ENCODE results near the gene AIPL1. TPM values are rescaled to one million over a fixed set of nuclear protein-coding genes. Genes with fewer than 3 reads are reported as not detected.

AIPL1 gene
- total RNA-seq, 3 donors from 2014 or later: not detected

- DNase-seq (ENCODE audit: low spot score in 2 of 2): no peak
- TF ChIP-seq POLR2AphosphoS5 (IDR thresholded peaks at IDR 0.05) (no peak), POLR2A (IDR thresholded peaks at IDR 0.05) (no peak)
- TF ChIP-seq, protein P1, sequence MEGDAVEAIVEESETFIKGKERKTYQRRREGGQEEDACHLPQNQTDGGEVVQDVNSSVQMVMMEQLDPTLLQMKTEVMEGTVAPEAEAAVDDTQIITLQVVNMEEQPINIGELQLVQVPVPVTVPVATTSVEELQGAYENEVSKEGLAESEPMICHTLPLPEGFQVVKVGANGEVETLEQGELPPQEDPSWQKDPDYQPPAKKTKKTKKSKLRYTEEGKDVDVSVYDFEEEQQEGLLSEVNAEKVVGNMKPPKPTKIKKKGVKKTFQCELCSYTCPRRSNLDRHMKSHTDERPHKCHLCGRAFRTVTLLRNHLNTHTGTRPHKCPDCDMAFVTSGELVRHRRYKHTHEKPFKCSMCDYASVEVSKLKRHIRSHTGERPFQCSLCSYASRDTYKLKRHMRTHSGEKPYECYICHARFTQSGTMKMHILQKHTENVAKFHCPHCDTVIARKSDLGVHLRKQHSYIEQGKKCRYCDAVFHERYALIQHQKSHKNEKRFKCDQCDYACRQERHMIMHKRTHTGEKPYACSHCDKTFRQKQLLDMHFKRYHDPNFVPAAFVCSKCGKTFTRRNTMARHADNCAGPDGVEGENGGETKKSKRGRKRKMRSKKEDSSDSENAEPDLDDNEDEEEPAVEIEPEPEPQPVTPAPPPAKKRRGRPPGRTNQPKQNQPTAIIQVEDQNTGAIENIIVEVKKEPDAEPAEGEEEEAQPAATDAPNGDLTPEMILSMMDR (IDR thresholded peaks at IDR 0.05): no peak
- no peak overlapping the region for H3K4me3 ChIP-seq
- H3K36me3 ChIP-seq: no peaks in the 10 kb centered on the region
- no peak overlapping the region for H3K27ac ChIP-seq
- H3K9me3 ChIP-seq: no peaks in the 10 kb centered on the region
- H3K4me1 ChIP-seq: no peaks in the 10 kb centered on the region
- H3K27me3 ChIP-seq: no peaks in the 10 kb centered on the region
- intact Hi-C loops (cut with DNase I; ENCODE audit: low total_unique reads): no loop called here
These were observed 30.5 kb upstream of the AIPL1 start for GRCh38 chr17:6465206-6466003.

DNA sequence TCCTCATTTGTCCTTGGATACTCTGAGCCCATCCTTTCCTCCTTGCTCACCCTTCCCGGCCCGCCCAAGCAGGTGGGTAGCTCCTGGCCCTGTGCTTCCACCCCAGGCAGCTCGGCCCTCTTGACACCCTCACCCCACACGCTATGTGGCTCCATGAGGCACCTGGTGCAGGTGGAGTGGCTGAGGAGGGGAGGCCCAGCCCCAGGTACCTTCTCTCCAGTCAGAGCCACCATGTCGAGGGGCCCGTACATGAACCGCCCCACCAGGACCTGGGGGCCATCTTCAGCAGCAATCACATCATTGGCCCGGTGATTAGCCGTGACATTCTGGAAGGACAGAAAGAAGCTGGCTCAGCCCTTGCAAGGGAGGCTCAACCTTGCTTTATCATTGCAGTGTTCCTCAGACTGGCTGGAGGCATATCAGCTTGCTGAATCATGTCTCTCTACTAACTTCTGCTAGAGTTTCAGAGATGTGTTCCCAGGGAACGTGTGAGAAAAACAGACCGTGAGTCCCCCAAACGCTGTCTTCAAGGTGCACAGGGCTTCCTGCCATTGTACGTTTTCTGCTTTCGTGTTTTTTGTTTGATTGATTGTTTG lies 29.6 kb upstream of the AIPL1 start:
- no peak overlapping the region for H3K27ac ChIP-seq
- intact Hi-C loops (cut with DNase I; ENCODE audit: low total_unique reads): no loop called here
- H3K4me1 ChIP-seq: no peaks in the 10 kb centered on the region
- no peaks in the 10 kb centered on the region for H3K27me3 ChIP-seq
- no peak for DNase-seq (ENCODE audit: low spot score in 2 of 2)
- H3K4me3 ChIP-seq: no peak overlapping the region
- H3K9me3 ChIP-seq: no peaks in the 10 kb centered on the region
- TF ChIP-seq POLR2AphosphoS5 (IDR thresholded peaks at IDR 0.05): no peak
- TF ChIP-seq, protein P1 (IDR thresholded peaks at IDR 0.05): no peak
- TF ChIP-seq POLR2A (IDR thresholded peaks at IDR 0.05): no peak
- H3K36me3 ChIP-seq: no peaks in the 10 kb centered on the region

DNA sequence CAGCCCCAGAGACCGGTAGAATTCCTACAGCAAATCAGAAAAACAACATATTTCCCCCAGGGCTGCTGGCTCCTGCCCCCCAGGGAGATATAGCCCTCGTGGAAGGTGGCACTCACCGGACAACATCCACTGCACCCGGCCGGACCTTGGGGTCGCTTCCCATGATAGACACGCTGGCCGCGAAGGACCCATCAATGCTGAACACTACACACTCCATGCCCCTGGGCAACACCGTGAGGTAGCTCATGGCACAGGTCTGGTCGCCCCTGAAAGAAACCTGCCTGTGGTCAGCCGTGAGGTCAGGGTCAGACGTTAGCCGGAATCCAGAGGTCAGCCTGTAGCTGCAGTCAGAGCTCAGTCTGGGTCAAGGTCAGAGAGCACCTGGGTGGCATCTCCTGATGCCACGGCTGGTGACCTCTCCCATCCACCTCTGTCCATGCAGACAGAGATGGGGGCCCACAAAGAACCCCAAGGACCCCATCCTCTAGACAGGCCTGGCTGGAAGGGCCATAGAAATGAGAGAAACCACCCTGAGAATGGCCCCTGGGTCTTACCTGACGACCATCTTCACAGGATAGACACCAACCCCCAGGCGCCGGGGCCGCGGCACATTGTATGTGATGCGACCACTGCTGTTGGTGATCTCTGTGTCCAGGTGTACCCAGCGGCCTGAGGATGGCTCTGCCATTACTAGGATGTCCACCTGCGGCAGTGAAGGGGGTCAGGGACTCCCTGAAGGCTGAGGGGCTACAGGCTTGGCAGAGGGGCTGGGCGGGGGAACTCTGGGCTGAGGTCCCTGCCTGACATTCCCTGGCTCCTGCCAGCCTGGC lies 28.9 kb upstream of the AIPL1 start:
- H3K4me1 ChIP-seq: no peaks in the 10 kb centered on the region
- H3K4me3 ChIP-seq: no peak overlapping the region
- H3K9me3 ChIP-seq: no peaks in the 10 kb centered on the region
- TF ChIP-seq, protein P1 (IDR thresholded peaks at IDR 0.05): no peak
- TF ChIP-seq POLR2AphosphoS5 (IDR thresholded peaks at IDR 0.05): no peak
- TF ChIP-seq POLR2A (IDR thresholded peaks at IDR 0.05): no peak
- intact Hi-C loops (cut with DNase I; ENCODE audit: low total_unique reads): no loop called here
- no peak for DNase-seq (ENCODE audit: low spot score in 2 of 2)
- no peak overlapping the region for H3K27ac ChIP-seq
- H3K36me3 ChIP-seq: no peaks in the 10 kb centered on the region
- no peaks in the 10 kb centered on the region for H3K27me3 ChIP-seq

DNA sequence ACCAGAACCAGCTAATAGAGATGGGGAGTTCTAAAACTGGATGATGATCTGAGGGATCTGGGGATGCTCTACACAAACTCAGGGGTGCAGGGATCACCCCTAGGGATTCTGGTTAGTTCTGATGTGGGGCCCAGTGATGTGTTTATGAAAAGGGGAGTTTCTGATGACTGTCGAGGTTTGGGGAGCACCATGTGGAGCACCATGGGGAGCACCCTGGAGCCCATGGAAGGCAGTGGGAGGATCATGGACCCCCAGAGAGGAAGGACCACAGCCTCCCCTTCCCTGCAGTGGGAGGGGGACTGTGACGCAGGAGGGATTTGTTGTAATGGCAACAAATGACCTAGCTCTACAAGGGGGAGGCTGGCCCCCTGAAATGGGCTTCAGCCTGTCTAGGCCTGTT lies 27.8 kb upstream of the AIPL1 start:
- Histone ChIP-seq H3K4me1 (no peaks in the 10 kb centered on the region), H3K9me3 (no peaks in the 10 kb centered on the region), H3K27ac (no peak overlapping the region), H3K36me3 (no peaks in the 10 kb centered on the region), H3K4me3 (no peak overlapping the region), H3K27me3 (no peaks in the 10 kb centered on the region)
- intact Hi-C loops (cut with DNase I; ENCODE audit: low total_unique reads): no loop called here
- no peak for DNase-seq (ENCODE audit: low spot score in 2 of 2)
- TF ChIP-seq, protein P1 (IDR thresholded peaks at IDR 0.05): no peak
- TF ChIP-seq POLR2A (IDR thresholded peaks at IDR 0.05) (no peak), POLR2AphosphoS5 (IDR thresholded peaks at IDR 0.05) (no peak)
